ENCODE data around the gene KCNG1. TPM values are rescaled to one million over a fixed set of nuclear protein-coding genes. Genes with fewer than 3 reads are reported as not detected.
"Not testable (repeated sequence)": the region's sequence is repeated elsewhere in the genome, so short reads cannot be mapped to it uniquely, and the experiment has no call there.

The KCNG1 gene
- polyA plus RNA-seq, 2 donors = 7.6 to 15.3 TPM

DNA sequence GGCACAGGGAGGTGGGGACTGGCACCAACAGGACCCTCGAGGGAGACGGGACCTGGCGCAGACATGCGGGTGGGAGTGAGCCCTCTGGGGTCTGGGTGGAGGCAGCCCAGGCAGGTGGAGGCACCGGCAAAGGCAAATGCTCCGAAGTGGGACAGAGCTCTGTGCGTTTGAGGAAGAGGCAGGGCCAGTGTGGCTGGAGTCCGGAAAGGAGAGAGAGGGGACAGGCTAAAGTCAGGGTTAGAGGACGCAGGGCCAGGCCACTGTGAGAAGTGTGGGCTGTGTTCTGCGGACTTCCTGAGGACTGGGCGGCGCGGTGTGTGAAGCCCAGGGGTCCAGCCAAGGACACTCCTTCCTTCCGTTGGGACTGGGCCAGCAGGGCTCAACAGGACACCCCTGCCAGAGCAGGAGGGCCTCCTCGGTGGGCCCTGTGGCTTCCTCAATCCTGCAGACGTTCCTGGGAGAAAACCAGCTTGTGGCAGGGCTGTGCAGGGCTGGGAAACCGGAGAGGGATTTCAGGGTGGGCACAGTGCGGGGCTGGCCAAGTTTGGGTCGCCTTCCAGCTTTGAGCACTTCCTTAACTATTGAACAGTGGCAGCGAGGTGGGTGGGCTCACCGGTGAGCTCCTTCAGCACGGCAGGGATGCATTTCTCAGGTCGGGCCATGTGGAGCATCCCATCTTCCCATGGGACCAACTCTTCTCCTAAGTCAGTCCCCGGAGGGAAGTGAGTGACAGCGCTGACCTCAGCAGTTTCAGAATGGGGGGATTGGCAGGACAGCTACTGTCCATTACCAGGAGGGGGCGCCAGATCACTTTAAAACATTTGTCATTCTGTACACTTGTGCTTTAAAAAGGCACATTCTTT lies 41.8 kb downstream of the KCNG1 start:
- H3K27ac ChIP-seq (ENCODE audit: low read depth in 2 of 2, low read length in 1 of 2) = no peak overlapping the region
- H3K9me3 ChIP-seq (ENCODE audit: control insufficient read depth in 2 of 2, insufficient read depth in 1 of 2, low read depth in 1 of 2, low read length in 1 of 2) = no peaks in the 10 kb centered on the region
- peaks cover 3 to 7% of the 10 kb centered on the region in 2 donors for H3K4me1 ChIP-seq (ENCODE audit: control insufficient read depth in 2 of 2, insufficient read depth in 2 of 2, low read length in 1 of 2)
- no peaks in the 10 kb centered on the region for H3K27me3 ChIP-seq (ENCODE audit: control insufficient read depth in 1 of 2, insufficient read depth in 2 of 2, low read length in 2 of 2)
- H3K4me3 ChIP-seq (ENCODE audit: low read depth in 1 of 2, low read length in 2 of 2) = no peak overlapping the region
- no peaks in the 10 kb centered on the region for H3K36me3 ChIP-seq (ENCODE audit: control insufficient read depth in 2 of 2, insufficient read depth in 2 of 2, low read length in 1 of 2)
- WGBS, 2 donors = 48 to 51% methylated on average over 26 of the region's 26 CpGs

DNA sequence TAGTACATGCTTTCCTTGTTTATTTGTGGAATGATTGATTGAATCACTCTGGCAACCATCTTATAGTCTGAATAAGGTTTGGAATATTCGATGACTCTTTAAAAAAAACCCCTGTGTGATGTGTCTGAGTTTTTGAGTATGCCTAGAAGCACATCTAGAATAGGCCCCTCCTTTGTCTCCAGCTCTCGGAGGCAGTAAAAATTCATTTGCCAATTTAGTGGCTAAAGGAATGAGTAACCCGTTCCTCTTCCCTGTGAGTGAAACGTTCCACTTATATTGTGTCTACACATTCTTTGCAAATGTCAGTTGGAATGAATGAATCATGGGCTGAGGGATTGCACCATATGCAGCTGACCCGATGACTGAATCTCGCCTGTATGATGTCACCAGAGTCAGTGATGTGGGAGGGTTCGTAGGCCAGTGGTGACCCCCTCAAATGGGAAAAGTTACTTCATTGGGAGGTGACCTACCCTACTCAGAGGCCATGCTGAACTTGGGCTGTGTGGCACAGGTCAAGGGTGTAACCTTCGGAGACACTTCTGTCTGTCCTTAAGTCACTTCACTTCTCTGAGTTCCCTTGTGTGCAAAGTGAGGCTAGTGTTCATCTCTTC lies 42.7 kb downstream of the KCNG1 start:
- Histone ChIP-seq H3K9me3 (ENCODE audit: control insufficient read depth in 2 of 2, insufficient read depth in 1 of 2, low read depth in 1 of 2, low read length in 1 of 2) (no peaks in the 10 kb centered on the region), H3K4me1 (ENCODE audit: control insufficient read depth in 2 of 2, insufficient read depth in 2 of 2, low read length in 1 of 2) (peaks cover 3 to 7% of the 10 kb centered on the region in 2 donors), H3K27me3 (ENCODE audit: control insufficient read depth in 1 of 2, insufficient read depth in 2 of 2, low read length in 2 of 2) (no peaks in the 10 kb centered on the region), H3K27ac (ENCODE audit: low read depth in 2 of 2, low read length in 1 of 2) (no peak overlapping the region), H3K36me3 (ENCODE audit: control insufficient read depth in 2 of 2, insufficient read depth in 2 of 2, low read length in 1 of 2) (no peaks in the 10 kb centered on the region), H3K4me3 (ENCODE audit: low read depth in 1 of 2, low read length in 2 of 2) (no peak overlapping the region)
- 33 to 44% methylated on average over 8 of the region's 8 CpGs for WGBS, 2 donors

DNA sequence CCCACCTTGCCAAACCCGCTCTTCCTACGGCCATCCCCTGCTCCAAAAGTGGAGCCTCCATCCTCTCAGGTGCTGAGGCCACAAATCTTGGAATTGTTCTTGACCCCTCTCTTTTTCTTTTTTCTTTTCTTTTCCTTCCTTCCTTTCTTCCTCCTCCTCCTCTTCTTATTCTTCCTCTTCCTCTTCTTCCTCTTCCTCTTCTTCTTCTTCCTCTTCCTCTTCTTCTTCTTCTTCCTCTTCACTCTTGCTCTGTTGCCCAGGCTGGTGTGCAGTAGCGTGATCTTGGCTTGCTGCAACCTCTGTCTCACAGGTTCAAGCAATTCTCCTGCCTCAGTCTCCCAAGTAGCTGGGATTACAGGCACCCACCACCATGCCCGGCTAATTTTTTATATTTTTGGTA lies 44.4 kb downstream of the KCNG1 start:
- H3K9me3 ChIP-seq (ENCODE audit: control insufficient read depth in 2 of 2, insufficient read depth in 1 of 2, low read depth in 1 of 2, low read length in 1 of 2); H3K27me3 ChIP-seq (ENCODE audit: control insufficient read depth in 1 of 2, insufficient read depth in 2 of 2, low read length in 2 of 2); H3K36me3 ChIP-seq (ENCODE audit: control insufficient read depth in 2 of 2, insufficient read depth in 2 of 2, low read length in 1 of 2); H3K4me3 ChIP-seq (ENCODE audit: low read depth in 1 of 2, low read length in 2 of 2); H3K4me1 ChIP-seq (ENCODE audit: control insufficient read depth in 2 of 2, insufficient read depth in 2 of 2, low read length in 1 of 2); H3K27ac ChIP-seq (ENCODE audit: low read depth in 2 of 2, low read length in 1 of 2): not testable (repeated sequence)
- 87 to 89% methylated on average over 4 of the region's 4 CpGs for WGBS, 2 donors

GRCh38 chr20:50977066-50978021 lies 45.6 kb downstream of the KCNG1 start:
- Histone ChIP-seq H3K4me3 (ENCODE audit: low read depth in 1 of 2, low read length in 2 of 2) (no peak overlapping the region), H3K27me3 (ENCODE audit: control insufficient read depth in 1 of 2, insufficient read depth in 2 of 2, low read length in 2 of 2) (no peaks in the 10 kb centered on the region), H3K27ac (ENCODE audit: low read depth in 2 of 2, low read length in 1 of 2) (no peak overlapping the region), H3K36me3 (ENCODE audit: control insufficient read depth in 2 of 2, insufficient read depth in 2 of 2, low read length in 1 of 2) (no peaks in the 10 kb centered on the region), H3K4me1 (ENCODE audit: control insufficient read depth in 2 of 2, insufficient read depth in 2 of 2, low read length in 1 of 2) (peaks cover 3 to 7% of the 10 kb centered on the region in 2 donors), H3K9me3 (ENCODE audit: control insufficient read depth in 2 of 2, insufficient read depth in 1 of 2, low read depth in 1 of 2, low read length in 1 of 2) (no peaks in the 10 kb centered on the region)
- 45 to 54% methylated on average over 20 of the region's 20 CpGs for WGBS, 2 donors

DNA sequence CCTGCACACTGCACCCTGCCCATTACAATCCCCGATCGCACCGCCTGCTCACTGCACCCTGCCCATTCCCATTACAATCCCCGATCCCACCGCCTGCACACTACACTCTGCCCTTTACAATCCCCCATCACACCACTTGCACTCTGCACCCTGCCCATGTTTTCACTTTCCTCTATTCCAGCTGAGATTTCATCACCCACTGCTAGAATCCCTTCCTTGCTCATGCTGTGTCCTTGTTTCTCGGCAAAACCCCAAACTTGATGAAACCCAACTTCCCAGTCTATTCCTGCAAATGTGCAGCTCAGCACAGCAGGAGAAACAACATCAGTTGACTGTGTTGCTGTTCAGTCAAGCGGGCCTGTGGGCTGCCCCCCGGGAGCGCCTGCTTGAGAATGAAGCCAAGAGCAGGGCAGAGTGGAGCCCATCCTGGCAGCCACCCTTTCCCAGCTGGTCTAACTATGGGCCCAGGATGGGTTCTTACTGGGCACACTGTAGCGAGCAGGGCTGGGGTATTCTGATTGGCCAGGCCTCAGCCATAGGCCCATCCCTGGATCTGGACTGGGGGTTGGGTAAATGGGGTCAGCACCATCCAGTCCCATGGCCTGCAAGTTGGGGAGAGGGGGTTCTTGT lies 47.1 kb downstream of the KCNG1 start:
- peaks cover 0 to 4% of the 10 kb centered on the region in 2 donors for H3K4me1 ChIP-seq (ENCODE audit: control insufficient read depth in 2 of 2, insufficient read depth in 2 of 2, low read length in 1 of 2)
- WGBS, 2 donors = 89 to 90% methylated on average over 10 of the region's 10 CpGs

GRCh38 chr20:50969912-50970311 lies 53.0 kb downstream of the KCNG1 start:
- no peaks in the 10 kb centered on the region for H3K4me1 ChIP-seq (ENCODE audit: control insufficient read depth in 2 of 2, insufficient read depth in 2 of 2, low read length in 1 of 2)
- H3K27me3 ChIP-seq (ENCODE audit: control insufficient read depth in 1 of 2, insufficient read depth in 2 of 2, low read length in 2 of 2) = no peaks in the 10 kb centered on the region
- 75 to 76% methylated on average over 8 of the region's 8 CpGs for WGBS, 2 donors
- H3K27ac ChIP-seq (ENCODE audit: low read depth in 2 of 2, low read length in 1 of 2) = no peak overlapping the region
- H3K9me3 ChIP-seq (ENCODE audit: control insufficient read depth in 2 of 2, insufficient read depth in 1 of 2, low read depth in 1 of 2, low read length in 1 of 2) = no peaks in the 10 kb centered on the region
- no peak overlapping the region for H3K4me3 ChIP-seq (ENCODE audit: low read depth in 1 of 2, low read length in 2 of 2)
- no peaks in the 10 kb centered on the region for H3K36me3 ChIP-seq (ENCODE audit: control insufficient read depth in 2 of 2, insufficient read depth in 2 of 2, low read length in 1 of 2)

More for the DNA sequence above, 47.1 kb downstream of the KCNG1 start:
- Histone ChIP-seq H3K36me3 (ENCODE audit: control insufficient read depth in 2 of 2, insufficient read depth in 2 of 2, low read length in 1 of 2) (no peaks in the 10 kb centered on the region), H3K27me3 (ENCODE audit: control insufficient read depth in 1 of 2, insufficient read depth in 2 of 2, low read length in 2 of 2) (no peaks in the 10 kb centered on the region), H3K27ac (ENCODE audit: low read depth in 2 of 2, low read length in 1 of 2) (no peak overlapping the region), H3K9me3 (ENCODE audit: control insufficient read depth in 2 of 2, insufficient read depth in 1 of 2, low read depth in 1 of 2, low read length in 1 of 2) (no peaks in the 10 kb centered on the region), H3K4me3 (ENCODE audit: low read depth in 1 of 2, low read length in 2 of 2) (no peak overlapping the region)

DNA sequence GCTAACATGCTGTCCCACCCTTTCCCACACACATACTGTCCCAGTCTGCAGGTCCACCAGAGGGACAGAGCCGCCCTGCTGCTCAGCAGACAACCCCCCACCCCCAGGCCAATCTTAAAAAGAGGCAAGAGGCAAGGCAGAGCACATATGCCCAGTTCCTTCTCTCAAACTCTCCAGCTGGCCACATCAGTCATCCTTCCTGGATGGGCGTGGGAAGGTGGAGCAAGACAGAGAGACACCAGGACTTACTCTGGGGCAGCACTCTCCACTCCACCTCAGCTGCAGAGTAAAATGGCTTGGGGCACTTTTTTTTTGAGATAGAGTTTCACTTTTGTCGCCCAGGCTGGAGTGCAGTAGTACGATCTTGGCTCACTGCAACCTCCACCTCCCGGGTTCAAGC lies 53.5 kb downstream of the KCNG1 start:
- no peak overlapping the region for H3K27ac ChIP-seq (ENCODE audit: low read depth in 2 of 2, low read length in 1 of 2)
- no peaks in the 10 kb centered on the region for H3K4me1 ChIP-seq (ENCODE audit: control insufficient read depth in 2 of 2, insufficient read depth in 2 of 2, low read length in 1 of 2)
- WGBS, 2 donors = 79 to 88% methylated on average over 5 of the region's 5 CpGs
- H3K36me3 ChIP-seq (ENCODE audit: control insufficient read depth in 2 of 2, insufficient read depth in 2 of 2, low read length in 1 of 2) = no peaks in the 10 kb centered on the region
- H3K27me3 ChIP-seq (ENCODE audit: control insufficient read depth in 1 of 2, insufficient read depth in 2 of 2, low read length in 2 of 2) = no peaks in the 10 kb centered on the region
- H3K9me3 ChIP-seq (ENCODE audit: control insufficient read depth in 2 of 2, insufficient read depth in 1 of 2, low read depth in 1 of 2, low read length in 1 of 2) = no peaks in the 10 kb centered on the region
- H3K4me3 ChIP-seq (ENCODE audit: low read depth in 1 of 2, low read length in 2 of 2) = no peak overlapping the region

GRCh38 chr20:50968289-50968688 lies 54.6 kb downstream of the KCNG1 start:
- Histone ChIP-seq H3K27me3 (ENCODE audit: control insufficient read depth in 1 of 2, insufficient read depth in 2 of 2, low read length in 2 of 2) (no peaks in the 10 kb centered on the region), H3K27ac (ENCODE audit: low read depth in 2 of 2, low read length in 1 of 2) (no peak overlapping the region), H3K4me1 (ENCODE audit: control insufficient read depth in 2 of 2, insufficient read depth in 2 of 2, low read length in 1 of 2) (no peaks in the 10 kb centered on the region), H3K9me3 (ENCODE audit: control insufficient read depth in 2 of 2, insufficient read depth in 1 of 2, low read depth in 1 of 2, low read length in 1 of 2) (no peaks in the 10 kb centered on the region), H3K4me3 (ENCODE audit: low read depth in 1 of 2, low read length in 2 of 2) (no peak overlapping the region), H3K36me3 (ENCODE audit: control insufficient read depth in 2 of 2, insufficient read depth in 2 of 2, low read length in 1 of 2) (no peaks in the 10 kb centered on the region)
- WGBS, 2 donors = 75 to 83% methylated on average over 9 of the region's 9 CpGs

- no peaks in the 10 kb centered on the region for H3K4me1 ChIP-seq (ENCODE audit: control insufficient read depth in 2 of 2, insufficient read depth in 2 of 2, low read length in 1 of 2)
- no peak overlapping the region for H3K4me3 ChIP-seq (ENCODE audit: low read depth in 1 of 2, low read length in 2 of 2)
- WGBS, 2 donors = 39 to 40% methylated on average over 7 of the region's 7 CpGs
- H3K9me3 ChIP-seq (ENCODE audit: control insufficient read depth in 2 of 2, insufficient read depth in 1 of 2, low read depth in 1 of 2, low read length in 1 of 2) = no peaks in the 10 kb centered on the region
- no peaks in the 10 kb centered on the region for H3K27me3 ChIP-seq (ENCODE audit: control insufficient read depth in 1 of 2, insufficient read depth in 2 of 2, low read length in 2 of 2)
- H3K36me3 ChIP-seq (ENCODE audit: control insufficient read depth in 2 of 2, insufficient read depth in 2 of 2, low read length in 1 of 2) = no peaks in the 10 kb centered on the region
- no peak overlapping the region for H3K27ac ChIP-seq (ENCODE audit: low read depth in 2 of 2, low read length in 1 of 2)
Measured at GRCh38 chr20:50967586-50967985, 55.3 kb downstream of the KCNG1 start.
